Endothelial cell (in vitro differentiated cells): ENCODE data around the gene COX14. TPM values are rescaled to one million over a fixed set of nuclear protein-coding genes. Genes with fewer than 3 reads are reported as not detected.

Experiments used
- DNase-seq: peaks from one replicate; pipeline ENCODE4 v3.0.0; 2021; ENCODE audit warnings: low spot score
- H3K27ac Mint-ChIP-seq: one replicate; pipeline ENCODE4 v1.8.0; 2021; ENCODE audit warnings: mixed read lengths, inconsistent platforms; ENCODE audit not compliant: unreplicated experiment
- H3K27me3 Mint-ChIP-seq: one replicate; pipeline ENCODE4 v1.8.0; 2021; ENCODE audit warnings: mild to moderate bottlenecking, moderate library complexity, mixed read lengths, inconsistent platforms; ENCODE audit not compliant: unreplicated experiment
- H3K36me3 Mint-ChIP-seq: one replicate; pipeline ENCODE4 v1.8.0; 2021; ENCODE audit warnings: mild to moderate bottlenecking, low read depth, mixed read lengths, inconsistent platforms; ENCODE audit not compliant: unreplicated experiment
- H3K4me1 Mint-ChIP-seq: one replicate; pipeline ENCODE4 v1.8.0; 2021; ENCODE audit warnings: mild to moderate bottlenecking, mixed read lengths, inconsistent platforms; ENCODE audit not compliant: unreplicated experiment
- H3K4me3 Mint-ChIP-seq: one replicate; pipeline ENCODE4 v1.8.0; 2021; ENCODE audit warnings: mild to moderate bottlenecking, mixed read lengths, inconsistent platforms; ENCODE audit not compliant: unreplicated experiment
- H3K9me3 Mint-ChIP-seq: one replicate; pipeline ENCODE4 v1.8.0; 2021; ENCODE audit warnings: mixed read lengths, inconsistent platforms; ENCODE audit not compliant: unreplicated experiment
- total RNA-seq: library from RNA; stranded (reverse); fragmentation: NEBNext Ultra II Directional; extraction: Animal tissue kit (Norgen Biotek cat#: 25700); gene quantifications from one replicate; pipeline ENCODE4 v1.2.1, GENCODE V29; 2021; ENCODE audit not compliant: unreplicated experiment
- TF ChIP-seq, protein P1 (sequence below): fragments of 200-600 bp; sonication (generic); IDR thresholded peaks from one replicate; pipeline ENCODE4 v1.5.0; 2021; ENCODE audit warnings: antibody characterized with exemption; ENCODE audit not compliant: unreplicated experiment

Gene COX14
- total RNA-seq, 1 donor from 2014 or later = 36.4 TPM

DNA sequence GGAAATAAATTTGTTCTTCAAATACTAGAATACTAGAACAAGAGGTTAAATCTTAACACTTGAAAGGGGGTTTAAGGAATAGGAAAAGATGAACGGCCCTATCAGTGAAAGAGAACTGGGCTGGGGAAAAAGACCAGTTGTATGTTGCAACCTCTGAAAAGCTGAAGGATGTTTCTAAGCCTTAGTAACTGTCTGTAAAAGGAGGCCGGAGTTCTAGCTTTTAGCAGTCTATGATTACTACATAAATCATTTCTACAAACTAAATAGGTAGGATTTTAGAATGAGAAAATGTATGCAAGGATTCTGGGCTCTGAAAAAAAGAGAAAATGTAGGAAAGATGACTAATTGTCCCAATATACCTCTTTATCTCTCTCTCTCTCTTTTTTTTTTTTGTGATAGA, 50.2 kb downstream of the COX14 start:
- peaks cover 6% of the 10 kb centered on the region for H3K36me3 Mint-ChIP-seq
- no peaks in the 10 kb centered on the region for H3K9me3 Mint-ChIP-seq
- H3K27ac Mint-ChIP-seq = no peak overlapping the region
- H3K4me3 Mint-ChIP-seq = no peak overlapping the region
- no peak for DNase-seq
- H3K27me3 Mint-ChIP-seq = peaks cover 2% of the 10 kb centered on the region
- H3K4me1 Mint-ChIP-seq = peaks cover 12% of the 10 kb centered on the region
- TF ChIP-seq, protein P1, sequence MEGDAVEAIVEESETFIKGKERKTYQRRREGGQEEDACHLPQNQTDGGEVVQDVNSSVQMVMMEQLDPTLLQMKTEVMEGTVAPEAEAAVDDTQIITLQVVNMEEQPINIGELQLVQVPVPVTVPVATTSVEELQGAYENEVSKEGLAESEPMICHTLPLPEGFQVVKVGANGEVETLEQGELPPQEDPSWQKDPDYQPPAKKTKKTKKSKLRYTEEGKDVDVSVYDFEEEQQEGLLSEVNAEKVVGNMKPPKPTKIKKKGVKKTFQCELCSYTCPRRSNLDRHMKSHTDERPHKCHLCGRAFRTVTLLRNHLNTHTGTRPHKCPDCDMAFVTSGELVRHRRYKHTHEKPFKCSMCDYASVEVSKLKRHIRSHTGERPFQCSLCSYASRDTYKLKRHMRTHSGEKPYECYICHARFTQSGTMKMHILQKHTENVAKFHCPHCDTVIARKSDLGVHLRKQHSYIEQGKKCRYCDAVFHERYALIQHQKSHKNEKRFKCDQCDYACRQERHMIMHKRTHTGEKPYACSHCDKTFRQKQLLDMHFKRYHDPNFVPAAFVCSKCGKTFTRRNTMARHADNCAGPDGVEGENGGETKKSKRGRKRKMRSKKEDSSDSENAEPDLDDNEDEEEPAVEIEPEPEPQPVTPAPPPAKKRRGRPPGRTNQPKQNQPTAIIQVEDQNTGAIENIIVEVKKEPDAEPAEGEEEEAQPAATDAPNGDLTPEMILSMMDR = no peak

DNA sequence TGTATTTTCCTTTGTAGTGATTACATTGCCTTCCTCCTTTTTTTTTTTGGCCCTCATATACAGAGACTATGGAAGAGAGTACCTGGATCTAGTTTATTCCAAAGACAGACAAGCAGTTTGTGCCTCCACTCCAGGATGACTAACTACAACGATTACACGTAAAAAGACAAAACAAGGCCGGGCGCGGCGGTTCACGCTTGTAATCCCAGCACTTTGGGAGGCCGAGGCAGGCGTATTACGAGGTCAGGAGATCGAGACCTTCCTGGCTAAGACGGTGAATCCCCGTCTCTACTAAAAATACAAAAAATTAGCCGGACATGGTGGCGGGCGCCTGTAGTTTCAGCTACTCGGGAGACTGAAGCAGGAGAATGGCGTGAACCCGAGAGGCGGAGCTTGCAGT, 52.9 kb downstream of the COX14 start:
- peaks cover 18% of the 10 kb centered on the region for H3K4me1 Mint-ChIP-seq
- H3K27ac Mint-ChIP-seq = no peak overlapping the region
- TF ChIP-seq, protein P1 = no peak
- H3K27me3 Mint-ChIP-seq = peaks cover 6% of the 10 kb centered on the region
- H3K9me3 Mint-ChIP-seq = no peaks in the 10 kb centered on the region
- DNase-seq = no peak
- no peak overlapping the region for H3K4me3 Mint-ChIP-seq
- peaks cover 4% of the 10 kb centered on the region for H3K36me3 Mint-ChIP-seq

DNA sequence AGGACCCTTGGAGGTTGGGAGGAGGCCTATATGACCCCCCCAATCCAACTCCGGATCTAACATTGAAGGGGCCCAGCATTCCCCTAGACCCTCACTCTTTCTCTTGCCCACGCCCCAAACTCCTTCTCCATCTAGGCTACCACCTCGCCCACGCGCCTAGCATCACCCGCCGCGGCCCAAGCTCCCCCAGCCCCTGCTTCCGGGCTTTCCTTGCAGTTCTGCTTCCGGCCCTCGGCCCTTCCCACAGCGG, 54.7 kb downstream of the COX14 start:
- H3K27ac Mint-ChIP-seq = peak overlapping the region; percentile 89
- no peaks in the 10 kb centered on the region for H3K9me3 Mint-ChIP-seq
- H3K4me3 Mint-ChIP-seq = peak overlapping the region; percentile 98
- no peak for DNase-seq
- TF ChIP-seq, protein P1 = no peak
- H3K4me1 Mint-ChIP-seq = peaks cover 18% of the 10 kb centered on the region
- H3K36me3 Mint-ChIP-seq = peaks cover 4% of the 10 kb centered on the region
- peaks cover 8% of the 10 kb centered on the region for H3K27me3 Mint-ChIP-seq

DNA sequence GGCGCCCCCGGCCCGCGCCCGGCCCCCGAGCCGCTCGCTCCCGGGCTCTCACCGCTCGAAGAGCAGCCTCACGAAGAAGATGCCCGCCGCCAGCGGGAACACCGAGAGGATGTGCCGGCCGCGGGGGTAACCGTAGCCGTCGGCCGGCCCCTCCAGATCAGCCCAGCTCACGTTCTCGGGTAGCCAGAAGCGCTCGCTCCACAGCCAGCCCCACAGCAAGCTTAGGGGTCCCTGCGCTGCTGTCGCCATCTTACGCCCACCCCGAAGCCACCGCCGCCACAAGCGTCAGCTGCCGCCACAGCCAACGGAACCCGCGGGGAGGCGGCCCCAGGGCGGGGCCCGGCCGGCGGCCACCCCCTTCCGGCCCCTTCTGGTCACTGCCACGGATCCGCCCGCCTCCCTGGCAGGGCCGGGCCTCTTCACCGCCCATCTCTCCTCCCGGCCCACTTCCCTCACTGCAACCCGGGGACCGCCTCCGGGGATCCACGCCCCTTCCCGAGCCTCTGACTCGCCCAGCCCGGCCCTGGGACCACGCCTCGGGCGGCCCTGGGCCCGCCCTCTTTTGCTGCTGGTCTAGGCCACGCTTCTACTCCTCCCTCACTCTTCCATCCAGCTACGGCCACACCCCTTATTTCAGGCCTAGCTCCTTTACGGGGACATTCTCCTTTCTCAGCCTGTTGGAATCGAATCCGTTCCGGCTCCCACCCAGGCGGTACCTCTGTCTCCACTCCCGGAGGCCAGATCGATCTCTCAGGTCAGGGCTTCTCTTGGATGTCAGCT, 55.2 kb downstream of the COX14 start, which contains the start of gene CERS5:
Gene CERS5 (minus strand): TSS at position 321 of the 780 bp plus-strand sequence. CDS start 72 bp downstream, at position 249.
- H3K4me1 Mint-ChIP-seq = peaks cover 18% of the 10 kb centered on the region
- peak within 1 kb of the TSS; percentile 98 for H3K4me3 Mint-ChIP-seq
- TF ChIP-seq, protein P1 = peak; percentile 61
- no peaks in the 10 kb centered on the region for H3K9me3 Mint-ChIP-seq
- H3K36me3 Mint-ChIP-seq = peaks cover 4% of the 10 kb centered on the region
- peaks cover 11% of the 10 kb centered on the region for H3K27me3 Mint-ChIP-seq
- peak within 1 kb of the TSS; percentile 94 for H3K27ac Mint-ChIP-seq
- DNase-seq = peak; percentile 99

Other genes starting within 250 kb of the COX14 start
- gene FAIM2, start 208.3 kb upstream of the COX14 start, total RNA-seq = not detected
- 0.05 TPM for gene AQP2, start 161.5 kb upstream of the COX14 start, total RNA-seq
- 0.26 TPM for gene AQP5, start 150.4 kb upstream of the COX14 start, total RNA-seq
- gene AQP6, start 139.3 kb upstream of the COX14 start, total RNA-seq = not detected
- gene RACGAP1, start 86.7 kb upstream of the COX14 start, total RNA-seq = 19.5 TPM
- 1.9 TPM for gene ASIC1, start 54.6 kb upstream of the COX14 start, total RNA-seq
- 101 TPM for gene SMARCD1, start 26.9 kb upstream of the COX14 start, total RNA-seq
- not detected for gene GPD1, start 8.2 kb upstream of the COX14 start, total RNA-seq
- gene CERS5, start 55.1 kb downstream of the COX14 start, total RNA-seq = 61.7 TPM
- 14.3 TPM for gene LIMA1, start 171.3 kb downstream of the COX14 start, total RNA-seq